IMR-90 (cell line): ENCODE data around the gene SIPA1L3. TPM values are rescaled to one million over a fixed set of nuclear protein-coding genes. Genes with fewer than 3 reads are reported as not detected.

ENCODE experiments used
- ATAC-seq: fragments of 200-7000 bp; cut with Tn5 transposase; 2 replicates; pipeline ENCODE4 v1.9.1; 2020; ENCODE audit warnings: low read depth, mild to moderate bottlenecking, moderate library complexity
- BruUV-seq: library from RNA; stranded (reverse); fragments of 400-500 nt; replicated peaks from 2 replicates; lab custom pipeline; 2021; lab: Mats Ljungman, UMichigan
- CTCF ChIA-PET: fragments of 300-600 bp; formaldehyde crosslinking; extraction: SDS; loops from one replicate; lab custom pipeline; 2021; ENCODE audit warnings: antibody characterized with exemption; lab: Yijun Ruan, JAX
- POLR2A ChIA-PET: fragments of 300-600 bp; sonication (Branson Sonifier 250); formaldehyde crosslinking; loops from one replicate; lab custom pipeline; 2022; ENCODE audit warnings: antibody characterized with exemption; ENCODE audit not compliant: unreplicated experiment; lab: Charles Lee
- DNase-seq: peaks from one replicate; pipeline ENCODE4 v3.0.0; 2013
- H2AFZ ChIP-seq: replicated peaks from 2 replicates; pipeline ENCODE3; 2013; ENCODE audit warnings: low read length, mild to moderate bottlenecking; ENCODE audit not compliant: poor library complexity
- H2AK5ac ChIP-seq: 2 replicates; pipeline ENCODE4 v1.6.1; 2013; ENCODE audit warnings: low read depth, low read length, inconsistent platforms
- H2AK9ac ChIP-seq: replicated peaks from 2 replicates; pipeline ENCODE3; 2013; ENCODE audit warnings: mild to moderate bottlenecking, low read depth, low read length, moderate library complexity; ENCODE audit not compliant: poor library complexity
- H2BK120ac ChIP-seq: 2 replicates; pipeline ENCODE4 v1.6.1; 2013; ENCODE audit warnings: low read depth, low read length, inconsistent platforms
- H2BK15ac ChIP-seq: 3 replicates; pipeline ENCODE4 v1.6.1; 2013; ENCODE audit warnings: low read depth, low read length, inconsistent platforms
- H2BK20ac ChIP-seq: 2 replicates; pipeline ENCODE4 v1.6.1; 2013; ENCODE audit warnings: low read depth, mild to moderate bottlenecking, inconsistent platforms, low read length, moderate library complexity
- H2BK5ac ChIP-seq: 2 replicates; pipeline ENCODE4 v1.6.1; 2013; ENCODE audit warnings: mild to moderate bottlenecking, low read depth, low read length, inconsistent platforms; ENCODE audit not compliant: poor library complexity, severe bottlenecking
- H3K14ac ChIP-seq: replicated peaks from 2 replicates; pipeline ENCODE4 v1.6.1; 2013; ENCODE audit warnings: low read depth, low read length, inconsistent platforms
- H3K18ac ChIP-seq: 2 replicates; pipeline ENCODE4 v1.6.1; 2013; ENCODE audit warnings: low read depth, low read length, control low read depth
- H3K23ac ChIP-seq: 2 replicates; pipeline ENCODE4 v1.6.1; 2013; ENCODE audit warnings: low read depth, low read length, inconsistent platforms
- H3K27ac ChIP-seq: 2 replicates; pipeline ENCODE4 v1.5.1; 2013; ENCODE audit warnings: mild to moderate bottlenecking, control low read depth, low read length; ENCODE audit not compliant: insufficient read depth
- H3K27me3 ChIP-seq: 2 replicates; pipeline ENCODE4 v1.6.1; 2013; ENCODE audit warnings: low read length; ENCODE audit not compliant: control insufficient read depth, insufficient read depth
- H3K36me3 ChIP-seq: 2 replicates; pipeline ENCODE4 v1.6.1; 2013; ENCODE audit warnings: low read length, mixed read lengths; ENCODE audit not compliant: control insufficient read depth, insufficient read depth
- H3K4ac ChIP-seq: 2 replicates; pipeline ENCODE4 v1.6.1; 2013; ENCODE audit warnings: low read depth, low read length, inconsistent platforms
- H3K4me1 ChIP-seq: 2 replicates; pipeline ENCODE4 v1.6.1; 2013; ENCODE audit warnings: low read length, mixed read lengths; ENCODE audit not compliant: control insufficient read depth, insufficient read depth
- H3K4me2 ChIP-seq: 2 replicates; pipeline ENCODE4 v1.6.1; 2013; ENCODE audit warnings: low read depth, mild to moderate bottlenecking, control low read depth, low read length, moderate library complexity
- H3K4me3 ChIP-seq: 2 replicates; pipeline ENCODE4 v1.5.1; 2013; ENCODE audit warnings: low read depth, mild to moderate bottlenecking, control low read depth, low read length, moderate library complexity; ENCODE audit not compliant: insufficient read depth
- H3K56ac ChIP-seq: 2 replicates; pipeline ENCODE4 v1.6.1; 2013; ENCODE audit warnings: low read length, inconsistent platforms; ENCODE audit not compliant: insufficient read depth; ENCODE audit errors: extremely low read depth
- H3K79me1 ChIP-seq, 2 experiments: 2 replicates each; pipeline ENCODE4 v1.6.1; 2013; ENCODE audit warnings: low read length in 2 of 2, inconsistent platforms in 1 of 2, low read depth in 1 of 2
- H3K9ac ChIP-seq: 2 replicates; pipeline ENCODE4 v1.6.1; 2013; ENCODE audit warnings: low read depth, low read length, control low read depth
- H3K9me1 ChIP-seq: 2 replicates; pipeline ENCODE4 v1.6.1; 2013; ENCODE audit warnings: low read length, inconsistent platforms; ENCODE audit not compliant: insufficient read depth
- H3K9me3 ChIP-seq: 2 replicates; pipeline ENCODE4 v1.6.1; 2013; ENCODE audit warnings: low read length; ENCODE audit not compliant: control insufficient read depth, insufficient read depth
- H4K20me1 ChIP-seq: 2 replicates; pipeline ENCODE4 v1.6.1; 2013; ENCODE audit warnings: low read length, inconsistent platforms; ENCODE audit not compliant: insufficient read depth
- H4K5ac ChIP-seq: 2 replicates; pipeline ENCODE4 v1.6.1; 2013; ENCODE audit warnings: mild to moderate bottlenecking, low read depth, low read length, control low read depth
- H4K8ac ChIP-seq, 2 experiments: 2 replicates each; pipeline ENCODE4 v1.6.1; 2013; ENCODE audit warnings: low read depth in 2 of 2, low read length in 2 of 2, control low read depth in 1 of 2, inconsistent platforms in 1 of 2
- H4K91ac ChIP-seq: 2 replicates; pipeline ENCODE4 v1.6.1; 2013; ENCODE audit warnings: low read depth, low read length, inconsistent platforms; ENCODE audit not compliant: insufficient read depth
- BHLHE40 ChIP-seq: fragments of 150-350 bp; IDR thresholded peaks from 2 replicates; pipeline ENCODE4 v1.6.1; 2016; ENCODE audit warnings: mild to moderate bottlenecking, low read depth, low read length
- MAFK ChIP-seq: IDR thresholded peaks from 2 replicates; pipeline ENCODE4 v1.6.1; 2012; ENCODE audit warnings: low read depth, low read length, improper control_type of control experiment
- MAZ ChIP-seq: IDR thresholded peaks from 2 replicates; pipeline ENCODE4 v1.6.1; 2012; ENCODE audit warnings: low read depth, mild to moderate bottlenecking, low read length, improper control_type of control experiment, moderate library complexity, borderline replicate concordance
- MXI1 ChIP-seq: IDR thresholded peaks from 2 replicates; pipeline ENCODE4 v1.6.1; 2012; ENCODE audit warnings: low read depth, mild to moderate bottlenecking, low read length, moderate library complexity, borderline replicate concordance
- RAD21 ChIP-seq: IDR thresholded peaks from 2 replicates; pipeline ENCODE4 v1.6.1; 2012; ENCODE audit warnings: low read length, improper control_type of control experiment
- RCOR1 ChIP-seq: IDR thresholded peaks from 2 replicates; pipeline ENCODE4 v1.6.1; 2012; ENCODE audit warnings: mild to moderate bottlenecking, low read length, improper control_type of control experiment; ENCODE audit not compliant: insufficient replicate concordance
- WGBS, 2 experiments: methylation state at CpG; one replicate each; pipeline versions ENCODE4 v1.1.5 to v1.1.7; 2013; ENCODE audit warnings: missing lambda C conversion rate in 2 of 2; ENCODE audit not compliant: insufficient read length in 1 of 2; ENCODE audit errors: extremely low coverage in 2 of 2; 5-methylcytosine and 5-hydroxymethylcytosine counted together
- dilution Hi-C: fragments of 300-500 bp; cut with HindIII; formaldehyde crosslinking; loops from one replicate; pipeline ENCODE4 v1.14.3; 2018; ENCODE audit warnings: low sequenced_read_pairs; ENCODE audit not compliant: unreplicated experiment
- in situ Hi-C: fragments of 300-500 bp; cut with MboI; formaldehyde crosslinking; loops from 3 replicates; pipeline ENCODE4 v1.14.3; 2019; ENCODE audit warnings: low sequenced_read_pairs, inconsistent platforms, mixed read lengths
- intact Hi-C: fragments of 100-400 bp; cut with micrococcal nuclease; formaldehyde crosslinking; loops from 2 replicates; pipeline ENCODE4 v1.10.0; 2022
- polyA plus RNA-seq, 3 experiments: library from polyadenylated mRNA; depleted of rRNA; stranded (reverse); fragments of >200 nt; gene quantifications; 2 replicates each; pipeline ENCODE4 v1.2.3, GENCODE V29; 2012; ENCODE audit warnings: low replicate concordance in 1 of 3
- total RNA-seq: library from RNA; depleted of rRNA; stranded (reverse); fragments of >200 nt; gene quantifications from 2 replicates; pipeline ENCODE4 v1.2.3, GENCODE V29; 2012
- TF ChIP-seq, protein P1 (sequence below): fragments of 150-350 bp; IDR thresholded peaks from 2 replicates; pipeline ENCODE4 v1.6.1; 2016; ENCODE audit warnings: low read depth, mild to moderate bottlenecking, low read length, moderate library complexity, borderline replicate concordance
- TF ChIP-seq, protein P2 (sequence below): conservative IDR thresholded peaks from 2 replicates; pipeline ENCODE4 v1.5.1; 2012; ENCODE audit warnings: mild to moderate bottlenecking, low read depth, low read length, improper control_type of control experiment
- TF ChIP-seq, protein P3 (sequence below): fragments of 150-350 bp; IDR thresholded peaks from 2 replicates; pipeline ENCODE4 v1.6.1; 2017; ENCODE audit warnings: mild to moderate bottlenecking, antibody characterized with exemption, low read length, low read depth

SIPA1L3 gene
- total and polyA plus RNA-seq, 2 of the 4 experiments (the other 2 are of a cell fraction) = 4.1 to 9.4 TPM

DNA sequence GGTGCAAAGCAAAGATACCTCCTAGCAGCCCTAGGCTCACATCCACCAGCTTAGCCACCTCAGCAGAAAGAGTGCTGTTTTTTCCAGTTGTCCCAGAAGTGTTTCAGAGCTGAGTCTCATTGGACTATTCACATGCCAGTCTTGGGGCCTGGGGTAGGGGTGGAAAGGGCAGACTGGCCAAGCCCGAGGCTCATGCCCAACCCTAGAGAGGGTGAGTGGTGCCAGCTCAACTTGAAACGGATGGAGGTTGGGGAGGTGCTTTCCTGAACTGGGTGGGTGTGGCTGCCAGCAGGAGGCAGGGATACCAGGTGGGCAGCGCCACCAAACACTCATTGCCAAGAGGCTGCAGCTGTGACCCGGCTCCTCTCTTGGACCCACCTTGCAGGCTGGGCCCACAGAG is 200.1 kb downstream of the SIPA1L3 start:
- intact Hi-C loops = no loop called here
- Histone ChIP-seq H3K9me1 (peaks cover 18% of the 10 kb centered on the region), H3K27me3 (no peaks in the 10 kb centered on the region), H3K27ac (no peak overlapping the region), H2AK5ac (no peak overlapping the region), H3K36me3 (peaks cover 36% of the 10 kb centered on the region), H4K20me1 (peaks cover 4% of the 10 kb centered on the region; the same call in 1 of the 2 replicates), H3K23ac (no peak overlapping the region), H3K9me3 (no peaks in the 10 kb centered on the region), H3K4ac (no peak overlapping the region), H3K9ac (no peak overlapping the region), H2BK120ac (no peak overlapping the region), H3K79me1 (peaks cover 3 to 41% of the 10 kb centered on the region in 2 experiments; a peak in 2 of 4 replicates), H2BK5ac (no peak overlapping the region), H3K14ac (no peak overlapping the region), H4K8ac (no peak overlapping the region), H3K4me1 (peaks cover 4% of the 10 kb centered on the region; the same call in 1 of the 2 replicates), H2BK20ac (no peak overlapping the region), H2AFZ (no peak overlapping the region), H4K91ac (no peak overlapping the region), H2AK9ac (no peak overlapping the region), H4K5ac (no peak overlapping the region), H3K56ac (no peak overlapping the region), H3K18ac (no peak overlapping the region), H3K4me2 (no peak overlapping the region), H2BK15ac (no peak overlapping the region), H3K4me3 (no peak overlapping the region)
- dilution Hi-C loops = no loop called here
- TF ChIP-seq RCOR1 (no peak), RAD21 (no peak), MXI1 (no peak), MAZ (no peak), BHLHE40 (no peak), MAFK (no peak)
- TF ChIP-seq, protein P1, sequence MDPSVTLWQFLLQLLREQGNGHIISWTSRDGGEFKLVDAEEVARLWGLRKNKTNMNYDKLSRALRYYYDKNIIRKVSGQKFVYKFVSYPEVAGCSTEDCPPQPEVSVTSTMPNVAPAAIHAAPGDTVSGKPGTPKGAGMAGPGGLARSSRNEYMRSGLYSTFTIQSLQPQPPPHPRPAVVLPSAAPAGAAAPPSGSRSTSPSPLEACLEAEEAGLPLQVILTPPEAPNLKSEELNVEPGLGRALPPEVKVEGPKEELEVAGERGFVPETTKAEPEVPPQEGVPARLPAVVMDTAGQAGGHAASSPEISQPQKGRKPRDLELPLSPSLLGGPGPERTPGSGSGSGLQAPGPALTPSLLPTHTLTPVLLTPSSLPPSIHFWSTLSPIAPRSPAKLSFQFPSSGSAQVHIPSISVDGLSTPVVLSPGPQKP = no peak
- TF ChIP-seq, protein P2, sequence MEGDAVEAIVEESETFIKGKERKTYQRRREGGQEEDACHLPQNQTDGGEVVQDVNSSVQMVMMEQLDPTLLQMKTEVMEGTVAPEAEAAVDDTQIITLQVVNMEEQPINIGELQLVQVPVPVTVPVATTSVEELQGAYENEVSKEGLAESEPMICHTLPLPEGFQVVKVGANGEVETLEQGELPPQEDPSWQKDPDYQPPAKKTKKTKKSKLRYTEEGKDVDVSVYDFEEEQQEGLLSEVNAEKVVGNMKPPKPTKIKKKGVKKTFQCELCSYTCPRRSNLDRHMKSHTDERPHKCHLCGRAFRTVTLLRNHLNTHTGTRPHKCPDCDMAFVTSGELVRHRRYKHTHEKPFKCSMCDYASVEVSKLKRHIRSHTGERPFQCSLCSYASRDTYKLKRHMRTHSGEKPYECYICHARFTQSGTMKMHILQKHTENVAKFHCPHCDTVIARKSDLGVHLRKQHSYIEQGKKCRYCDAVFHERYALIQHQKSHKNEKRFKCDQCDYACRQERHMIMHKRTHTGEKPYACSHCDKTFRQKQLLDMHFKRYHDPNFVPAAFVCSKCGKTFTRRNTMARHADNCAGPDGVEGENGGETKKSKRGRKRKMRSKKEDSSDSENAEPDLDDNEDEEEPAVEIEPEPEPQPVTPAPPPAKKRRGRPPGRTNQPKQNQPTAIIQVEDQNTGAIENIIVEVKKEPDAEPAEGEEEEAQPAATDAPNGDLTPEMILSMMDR = no peak
- TF ChIP-seq, protein P3, sequence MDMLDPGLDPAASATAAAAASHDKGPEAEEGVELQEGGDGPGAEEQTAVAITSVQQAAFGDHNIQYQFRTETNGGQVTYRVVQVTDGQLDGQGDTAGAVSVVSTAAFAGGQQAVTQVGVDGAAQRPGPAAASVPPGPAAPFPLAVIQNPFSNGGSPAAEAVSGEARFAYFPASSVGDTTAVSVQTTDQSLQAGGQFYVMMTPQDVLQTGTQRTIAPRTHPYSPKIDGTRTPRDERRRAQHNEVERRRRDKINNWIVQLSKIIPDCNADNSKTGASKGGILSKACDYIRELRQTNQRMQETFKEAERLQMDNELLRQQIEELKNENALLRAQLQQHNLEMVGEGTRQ = no peak
- ATAC-seq (no peak), DNase-seq (no peak)
- no TSS peak for BruUV-seq
- CTCF ChIA-PET = no interaction called here
- in situ Hi-C loops = no loop called here
- POLR2A ChIA-PET = no interaction called here
- WGBS, 2 experiments = no CpG with 5 or more reads among the region's 4 CpGs
